ENCODE data around the gene PSMA6. TPM values are rescaled to one million over a fixed set of nuclear protein-coding genes. Genes with fewer than 3 reads are reported as not detected.
"Not testable (repeated sequence)": the region's sequence is repeated elsewhere in the genome, so short reads cannot be mapped to it uniquely, and the experiment has no call there.

Gene PSMA6
- total RNA-seq, 1 donor from 2014 or later, result 230 TPM

DNA sequence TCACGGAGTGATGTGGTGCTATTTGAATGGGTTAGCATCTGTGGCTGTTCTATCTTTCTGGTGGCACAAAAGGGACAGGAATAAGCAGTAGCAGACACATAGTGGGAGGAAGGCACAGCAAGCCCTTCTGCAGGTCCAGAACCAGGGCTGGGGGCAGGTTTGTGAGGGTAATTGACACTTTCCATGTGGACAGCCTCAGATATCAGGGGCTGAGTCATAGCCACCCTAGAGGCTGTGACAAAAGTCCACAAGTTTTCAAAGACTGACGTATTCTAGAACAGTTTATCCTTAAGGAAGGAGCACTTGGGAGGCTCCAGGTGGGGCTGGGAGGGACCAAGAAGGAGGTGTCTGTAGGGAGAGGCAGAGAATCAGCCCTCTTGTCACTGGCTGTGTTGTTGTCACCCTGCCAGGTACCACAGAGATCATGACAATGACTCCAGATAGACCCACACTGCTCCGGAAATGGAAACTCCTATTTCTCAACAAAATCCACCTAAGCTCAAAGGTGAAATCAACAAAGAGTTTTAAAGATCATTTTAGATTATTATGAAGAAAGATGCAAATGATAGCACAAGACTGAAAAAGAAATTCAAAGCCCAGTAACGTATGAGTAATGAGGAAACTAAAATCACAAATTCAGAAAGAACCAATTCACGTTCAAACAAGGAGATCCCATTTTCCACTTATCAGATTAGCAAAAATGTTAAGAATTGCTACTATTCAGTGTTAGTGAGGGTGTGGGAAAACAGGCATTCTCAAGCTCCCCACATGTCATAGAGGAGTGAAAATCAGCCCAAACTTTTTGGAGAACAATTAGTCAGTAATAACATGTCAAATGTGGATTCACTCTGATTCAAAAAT is 64.0 kb downstream of the PSMA6 start:
- Histone ChIP-seq H3K27ac (ENCODE audit: low read depth, low read length) (no peak overlapping the region), H3K4me1 (ENCODE audit: control insufficient read depth in 3 of 3, insufficient read depth in 3 of 3, low read length in 3 of 3) (peaks cover 2 to 13% (median 5%) of the 10 kb centered on the region in 3 donors), H3K36me3 (ENCODE audit: control insufficient read depth in 3 of 3, insufficient read depth in 3 of 3, low read length in 3 of 3) (no peaks in the 10 kb centered on the region), H3K9ac (ENCODE audit: low read depth in 1 of 3, low read length in 3 of 3) (no peak overlapping the region), H3K9me3 (ENCODE audit: control insufficient read depth in 3 of 3, low read length in 3 of 3) (no peaks in the 10 kb centered on the region), H3K27me3 (ENCODE audit: control insufficient read depth in 3 of 3, insufficient read depth in 3 of 3, low read length in 3 of 3) (no peaks in the 10 kb centered on the region), H3K4me3 (ENCODE audit: low read length in 3 of 3) (no peak overlapping the region)

DNA sequence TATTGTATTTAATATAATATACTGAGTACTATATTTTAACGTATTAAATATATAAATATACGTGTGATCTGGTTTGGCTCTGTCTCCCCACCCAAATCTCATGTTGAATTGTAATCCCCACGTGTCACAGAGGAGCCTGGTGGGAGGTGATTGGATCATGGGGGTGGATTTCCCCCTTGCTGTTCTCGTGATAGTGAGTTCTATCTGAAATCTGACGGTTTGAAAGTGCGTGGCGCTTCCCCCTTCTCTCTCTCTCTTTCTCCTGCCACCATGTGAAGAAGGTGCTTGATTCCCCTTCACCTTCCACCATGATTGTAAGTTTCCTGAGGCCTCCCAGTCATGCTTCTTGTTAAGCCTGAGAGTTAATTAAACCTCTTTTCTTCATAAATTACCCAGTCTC is 67.5 kb downstream of the PSMA6 start:
- H3K27ac ChIP-seq (ENCODE audit: low read depth, low read length); H3K4me3 ChIP-seq (ENCODE audit: low read length in 3 of 3); H3K9ac ChIP-seq (ENCODE audit: low read depth in 1 of 3, low read length in 3 of 3); H3K36me3 ChIP-seq (ENCODE audit: control insufficient read depth in 3 of 3, insufficient read depth in 3 of 3, low read length in 3 of 3); H3K4me1 ChIP-seq (ENCODE audit: control insufficient read depth in 3 of 3, insufficient read depth in 3 of 3, low read length in 3 of 3); H3K9me3 ChIP-seq (ENCODE audit: control insufficient read depth in 3 of 3, low read length in 3 of 3); H3K27me3 ChIP-seq (ENCODE audit: control insufficient read depth in 3 of 3, insufficient read depth in 3 of 3, low read length in 3 of 3): not testable (repeated sequence)

DNA sequence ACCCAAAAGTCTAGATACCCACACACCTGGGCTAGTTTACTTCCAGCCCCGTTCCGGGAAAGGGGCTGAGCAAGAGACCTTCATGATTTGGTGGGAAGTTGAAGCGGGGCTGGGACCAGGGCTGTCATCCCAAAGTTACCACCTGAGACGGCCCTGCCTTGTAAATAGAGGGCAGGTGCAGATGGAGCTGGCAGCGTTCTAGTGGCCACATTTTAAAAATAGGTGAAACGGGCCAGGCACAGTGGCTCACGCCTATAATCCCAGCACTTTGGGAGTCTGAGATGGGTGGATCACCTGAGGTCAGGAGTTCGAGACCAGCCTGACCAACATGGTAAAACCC is 68.9 kb downstream of the PSMA6 start:
- no peak overlapping the region for H3K4me3 ChIP-seq (ENCODE audit: low read length in 3 of 3)
- H3K27ac ChIP-seq (ENCODE audit: low read depth, low read length), result no peak overlapping the region
- H3K9me3 ChIP-seq (ENCODE audit: control insufficient read depth in 3 of 3, low read length in 3 of 3), result no peaks in the 10 kb centered on the region
- no peak overlapping the region for H3K9ac ChIP-seq (ENCODE audit: low read depth in 1 of 3, low read length in 3 of 3)
- no peaks in the 10 kb centered on the region for H3K27me3 ChIP-seq (ENCODE audit: control insufficient read depth in 3 of 3, insufficient read depth in 3 of 3, low read length in 3 of 3)
- peaks cover 4 to 18% (median 15%) of the 10 kb centered on the region in 3 donors for H3K4me1 ChIP-seq (ENCODE audit: control insufficient read depth in 3 of 3, insufficient read depth in 3 of 3, low read length in 3 of 3)
- H3K36me3 ChIP-seq (ENCODE audit: control insufficient read depth in 3 of 3, insufficient read depth in 3 of 3, low read length in 3 of 3), result no peaks in the 10 kb centered on the region

DNA sequence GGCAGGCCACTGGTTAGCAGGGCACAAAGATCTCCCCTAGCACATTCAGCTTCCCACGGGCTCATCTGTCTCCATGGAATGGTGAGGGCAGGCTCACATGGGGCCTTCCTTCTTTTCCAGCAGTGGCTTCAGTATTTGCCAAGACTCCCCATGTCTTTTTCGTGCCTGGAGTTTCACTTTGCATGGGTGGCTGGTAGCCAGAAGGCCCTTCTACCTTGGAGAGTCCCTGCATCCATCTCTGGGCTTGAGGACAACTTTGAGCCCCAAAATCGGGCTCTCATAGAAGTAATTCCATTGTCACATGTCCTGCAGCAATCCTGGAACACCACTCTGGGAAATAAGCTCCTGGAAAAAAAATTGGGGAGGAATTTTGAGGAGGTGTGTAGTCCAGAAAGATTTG is 70.3 kb downstream of the PSMA6 start:
- Histone ChIP-seq H3K4me1 (ENCODE audit: control insufficient read depth in 3 of 3, insufficient read depth in 3 of 3, low read length in 3 of 3) (peaks cover 6 to 29% (median 16%) of the 10 kb centered on the region in 3 donors), H3K4me3 (ENCODE audit: low read length in 3 of 3) (no peak overlapping the region), H3K36me3 (ENCODE audit: control insufficient read depth in 3 of 3, insufficient read depth in 3 of 3, low read length in 3 of 3) (no peaks in the 10 kb centered on the region), H3K27ac (ENCODE audit: low read depth, low read length) (no peak overlapping the region), H3K9ac (ENCODE audit: low read depth in 1 of 3, low read length in 3 of 3) (peak overlapping the region in 2 of 3 donors; percentile 12 to 40), H3K27me3 (ENCODE audit: control insufficient read depth in 3 of 3, insufficient read depth in 3 of 3, low read length in 3 of 3) (no peaks in the 10 kb centered on the region), H3K9me3 (ENCODE audit: control insufficient read depth in 3 of 3, low read length in 3 of 3) (no peaks in the 10 kb centered on the region)

DNA sequence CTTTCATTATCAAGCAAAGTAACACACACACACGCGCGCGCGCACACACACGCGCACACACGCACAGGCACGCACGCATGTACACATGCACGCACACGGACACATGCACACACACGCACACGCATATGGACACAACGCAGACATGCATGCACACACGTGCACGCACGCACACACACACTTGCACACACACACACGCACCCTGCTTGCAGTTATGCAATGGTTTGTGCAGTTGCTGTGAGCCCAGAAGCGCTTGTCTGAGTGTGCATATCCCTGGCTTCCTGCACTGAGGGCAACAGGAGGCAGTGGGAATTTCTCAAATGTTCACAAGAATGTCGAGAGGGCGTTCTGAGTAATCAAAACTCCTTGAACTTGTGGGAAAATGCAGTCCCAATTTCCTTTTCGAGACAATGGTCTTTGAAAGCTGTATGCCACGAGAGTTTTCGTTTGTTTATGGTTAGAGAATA is 70.8 kb downstream of the PSMA6 start:
- Histone ChIP-seq H3K27me3 (ENCODE audit: control insufficient read depth in 3 of 3, insufficient read depth in 3 of 3, low read length in 3 of 3) (no peaks in the 10 kb centered on the region), H3K4me1 (ENCODE audit: control insufficient read depth in 3 of 3, insufficient read depth in 3 of 3, low read length in 3 of 3) (peaks cover 6 to 34% (median 16%) of the 10 kb centered on the region in 3 donors), H3K9me3 (ENCODE audit: control insufficient read depth in 3 of 3, low read length in 3 of 3) (no peaks in the 10 kb centered on the region), H3K9ac (ENCODE audit: low read depth in 1 of 3, low read length in 3 of 3) (no peak overlapping the region), H3K4me3 (ENCODE audit: low read length in 3 of 3) (no peak overlapping the region), H3K27ac (ENCODE audit: low read depth, low read length) (no peak overlapping the region), H3K36me3 (ENCODE audit: control insufficient read depth in 3 of 3, insufficient read depth in 3 of 3, low read length in 3 of 3) (no peaks in the 10 kb centered on the region)

DNA sequence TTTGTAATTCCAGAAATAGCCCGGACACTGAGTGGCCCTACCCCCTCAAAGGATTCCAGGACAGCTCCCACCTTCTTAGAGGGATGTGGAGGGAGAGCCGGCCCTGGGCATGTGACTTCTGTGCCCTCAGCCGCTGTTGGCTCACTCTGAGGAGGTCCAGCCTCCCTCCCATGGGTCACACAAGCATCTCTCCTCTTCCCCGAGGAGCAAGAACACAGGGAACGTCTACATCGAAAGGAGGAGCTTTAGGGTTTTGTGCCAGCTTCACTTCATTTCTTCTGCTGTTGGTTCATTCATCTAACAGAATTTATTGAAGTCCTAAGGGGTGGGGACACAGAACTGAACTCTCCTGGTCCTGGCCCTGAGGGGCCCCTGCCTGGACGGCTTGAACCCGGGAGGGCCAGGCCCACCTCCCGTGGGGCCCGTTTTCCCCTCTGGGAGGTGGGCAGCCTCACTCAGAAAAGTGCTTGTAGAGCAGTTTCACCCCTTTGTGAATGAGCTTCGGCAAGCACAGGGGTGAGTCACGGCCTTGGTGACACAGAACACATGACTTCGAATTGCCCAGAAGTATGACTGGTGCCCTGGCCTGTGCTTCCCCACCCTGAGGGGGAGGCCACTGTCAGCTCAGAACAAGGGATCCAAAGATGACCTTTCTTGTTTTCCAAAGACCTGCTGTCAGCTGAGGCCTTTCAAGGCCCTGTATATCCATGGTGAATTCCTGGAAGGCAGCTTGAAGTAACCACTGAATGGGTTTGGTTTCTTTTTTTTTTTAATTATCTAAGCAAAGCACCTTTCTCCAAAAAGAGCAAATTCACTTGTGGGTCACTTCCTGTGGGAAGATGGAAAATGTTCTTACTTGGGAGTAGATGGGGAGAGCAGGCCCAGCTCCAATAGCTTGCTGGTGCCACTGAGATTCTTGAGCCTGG is 73.2 kb downstream of the PSMA6 start:
- Histone ChIP-seq H3K9me3 (ENCODE audit: control insufficient read depth in 3 of 3, low read length in 3 of 3) (no peaks in the 10 kb centered on the region), H3K27me3 (ENCODE audit: control insufficient read depth in 3 of 3, insufficient read depth in 3 of 3, low read length in 3 of 3) (no peaks in the 10 kb centered on the region), H3K36me3 (ENCODE audit: control insufficient read depth in 3 of 3, insufficient read depth in 3 of 3, low read length in 3 of 3) (no peaks in the 10 kb centered on the region), H3K4me1 (ENCODE audit: control insufficient read depth in 3 of 3, insufficient read depth in 3 of 3, low read length in 3 of 3) (peaks cover 11 to 53% (median 24%) of the 10 kb centered on the region in 3 donors), H3K27ac (ENCODE audit: low read depth, low read length) (peak overlapping the region; percentile 78), H3K9ac (ENCODE audit: low read depth in 1 of 3, low read length in 3 of 3) (peak overlapping the region in 1 of 3 donors; percentile 3), H3K4me3 (ENCODE audit: low read length in 3 of 3) (no peak overlapping the region)

DNA sequence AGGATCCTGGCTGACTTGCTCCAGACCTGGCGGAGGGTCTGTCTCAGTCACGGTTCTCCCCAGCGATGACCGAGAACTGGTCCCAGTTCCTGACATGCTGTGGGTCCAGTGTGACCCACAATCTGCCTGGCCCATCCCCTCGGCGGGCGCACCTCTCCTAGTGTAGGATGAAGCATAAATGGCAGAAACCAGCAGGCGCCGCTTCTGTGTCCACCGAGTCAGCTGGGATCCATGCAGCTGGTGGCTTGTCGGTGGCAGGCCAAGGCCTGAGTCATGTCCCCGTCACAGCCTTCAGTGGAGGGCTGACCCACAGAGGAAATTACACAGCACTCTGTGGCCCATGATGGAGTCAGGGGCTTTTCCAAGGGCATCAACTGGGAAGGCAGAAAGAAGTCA is 73.9 kb downstream of the PSMA6 start:
- Histone ChIP-seq H3K27ac (ENCODE audit: low read depth, low read length) (peak overlapping the region; percentile 78), H3K4me3 (ENCODE audit: low read length in 3 of 3) (no peak overlapping the region), H3K4me1 (ENCODE audit: control insufficient read depth in 3 of 3, insufficient read depth in 3 of 3, low read length in 3 of 3) (peaks cover 11 to 53% (median 24%) of the 10 kb centered on the region in 3 donors), H3K9me3 (ENCODE audit: control insufficient read depth in 3 of 3, low read length in 3 of 3) (no peaks in the 10 kb centered on the region), H3K9ac (ENCODE audit: low read depth in 1 of 3, low read length in 3 of 3) (no peak overlapping the region), H3K27me3 (ENCODE audit: control insufficient read depth in 3 of 3, insufficient read depth in 3 of 3, low read length in 3 of 3) (no peaks in the 10 kb centered on the region), H3K36me3 (ENCODE audit: control insufficient read depth in 3 of 3, insufficient read depth in 3 of 3, low read length in 3 of 3) (no peaks in the 10 kb centered on the region)

DNA sequence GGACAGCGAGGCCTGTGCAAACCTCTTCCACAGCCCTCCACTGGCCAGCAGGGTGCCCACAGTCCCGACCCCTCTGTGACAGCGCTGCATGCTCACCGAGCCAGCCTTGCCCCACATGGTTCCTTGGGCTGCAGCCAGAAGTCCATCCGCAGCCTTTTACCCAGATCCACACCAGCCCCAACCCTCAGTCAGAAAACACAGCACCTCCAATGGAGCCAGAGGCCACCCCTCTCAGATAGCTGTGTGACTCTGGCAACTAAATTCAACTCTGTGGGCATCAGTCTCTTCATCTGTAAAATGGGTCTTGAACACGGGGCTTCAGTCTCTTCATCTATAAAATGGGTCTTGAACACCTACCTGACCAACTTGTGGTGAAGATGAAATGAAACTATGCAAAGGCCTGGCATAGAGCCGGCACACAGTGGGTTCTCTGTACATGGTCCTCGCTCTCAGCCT is 74.4 kb downstream of the PSMA6 start:
- Histone ChIP-seq H3K4me1 (ENCODE audit: control insufficient read depth in 3 of 3, insufficient read depth in 3 of 3, low read length in 3 of 3) (peaks cover 11 to 53% (median 24%) of the 10 kb centered on the region in 3 donors), H3K36me3 (ENCODE audit: control insufficient read depth in 3 of 3, insufficient read depth in 3 of 3, low read length in 3 of 3) (no peaks in the 10 kb centered on the region), H3K27ac (ENCODE audit: low read depth, low read length) (peak overlapping the region; percentile 78), H3K27me3 (ENCODE audit: control insufficient read depth in 3 of 3, insufficient read depth in 3 of 3, low read length in 3 of 3) (no peaks in the 10 kb centered on the region), H3K4me3 (ENCODE audit: low read length in 3 of 3) (no peak overlapping the region), H3K9ac (ENCODE audit: low read depth in 1 of 3, low read length in 3 of 3) (no peak overlapping the region), H3K9me3 (ENCODE audit: control insufficient read depth in 3 of 3, low read length in 3 of 3) (no peaks in the 10 kb centered on the region)

DNA sequence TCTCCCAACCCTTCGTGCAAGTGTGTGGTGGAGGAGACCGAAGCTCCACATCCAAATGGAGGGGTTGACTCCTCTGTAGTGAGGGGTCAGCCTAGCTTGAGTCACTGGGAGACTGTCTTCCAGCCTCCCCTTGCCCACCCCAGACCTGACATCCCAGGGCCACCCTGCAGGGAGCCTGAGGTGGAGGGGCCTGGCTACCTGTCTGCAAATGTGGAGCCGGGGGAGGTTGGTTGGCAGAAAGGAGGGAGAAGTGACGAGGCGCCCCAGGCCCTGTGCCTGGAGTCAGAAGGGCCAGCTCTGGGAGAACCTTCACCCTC is 74.8 kb downstream of the PSMA6 start:
- no peaks in the 10 kb centered on the region for H3K9me3 ChIP-seq (ENCODE audit: control insufficient read depth in 3 of 3, low read length in 3 of 3)
- no peaks in the 10 kb centered on the region for H3K36me3 ChIP-seq (ENCODE audit: control insufficient read depth in 3 of 3, insufficient read depth in 3 of 3, low read length in 3 of 3)
- H3K27ac ChIP-seq (ENCODE audit: low read depth, low read length), result no peak overlapping the region
- H3K27me3 ChIP-seq (ENCODE audit: control insufficient read depth in 3 of 3, insufficient read depth in 3 of 3, low read length in 3 of 3), result no peaks in the 10 kb centered on the region
- no peak overlapping the region for H3K9ac ChIP-seq (ENCODE audit: low read depth in 1 of 3, low read length in 3 of 3)
- peaks cover 11 to 53% (median 24%) of the 10 kb centered on the region in 3 donors for H3K4me1 ChIP-seq (ENCODE audit: control insufficient read depth in 3 of 3, insufficient read depth in 3 of 3, low read length in 3 of 3)
- H3K4me3 ChIP-seq (ENCODE audit: low read length in 3 of 3), result no peak overlapping the region

Data from skeletal muscle tissue (tissue), 4 donors.